GM21529 (cell line): ENCODE measurements around the gene SMIM14.
"Not testable (repeated sequence)": the region's sequence is repeated elsewhere in the genome, so short reads cannot be mapped to it uniquely, and the experiment has no call there.

Experiments
- ATAC-seq: cut with Tn5 transposase; IDR thresholded peaks from one replicate; pipeline ENCODE4 v1.9.1; 2021; ENCODE audit not compliant: unreplicated experiment

Gene SMIM14

GRCh38 chr4:39504538-39504937 is 134.1 kb downstream of the SMIM14 start:
- no peak for ATAC-seq

- ATAC-seq, result not testable (repeated sequence)
Observed at GRCh38 chr4:39502664-39503035, 136.0 kb downstream of the SMIM14 start.

GRCh38 chr4:39502019-39502663 is 136.5 kb downstream of the SMIM14 start:
- ATAC-seq, result no peak

DNA sequence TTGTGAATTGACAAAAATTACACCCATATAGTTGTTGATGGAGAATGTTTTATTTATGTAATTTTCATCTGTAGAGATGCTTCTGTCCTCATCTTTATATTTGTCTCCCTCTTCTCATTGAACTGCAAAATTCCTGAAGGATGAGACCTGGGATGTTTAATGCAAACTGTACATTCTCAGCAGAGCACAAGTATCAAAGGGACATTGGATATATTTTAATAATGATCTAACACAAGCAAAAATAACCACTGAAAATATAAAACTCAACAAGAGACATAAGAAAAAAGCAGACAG is 140.0 kb downstream of the SMIM14 start:
- ATAC-seq, result no peak

DNA sequence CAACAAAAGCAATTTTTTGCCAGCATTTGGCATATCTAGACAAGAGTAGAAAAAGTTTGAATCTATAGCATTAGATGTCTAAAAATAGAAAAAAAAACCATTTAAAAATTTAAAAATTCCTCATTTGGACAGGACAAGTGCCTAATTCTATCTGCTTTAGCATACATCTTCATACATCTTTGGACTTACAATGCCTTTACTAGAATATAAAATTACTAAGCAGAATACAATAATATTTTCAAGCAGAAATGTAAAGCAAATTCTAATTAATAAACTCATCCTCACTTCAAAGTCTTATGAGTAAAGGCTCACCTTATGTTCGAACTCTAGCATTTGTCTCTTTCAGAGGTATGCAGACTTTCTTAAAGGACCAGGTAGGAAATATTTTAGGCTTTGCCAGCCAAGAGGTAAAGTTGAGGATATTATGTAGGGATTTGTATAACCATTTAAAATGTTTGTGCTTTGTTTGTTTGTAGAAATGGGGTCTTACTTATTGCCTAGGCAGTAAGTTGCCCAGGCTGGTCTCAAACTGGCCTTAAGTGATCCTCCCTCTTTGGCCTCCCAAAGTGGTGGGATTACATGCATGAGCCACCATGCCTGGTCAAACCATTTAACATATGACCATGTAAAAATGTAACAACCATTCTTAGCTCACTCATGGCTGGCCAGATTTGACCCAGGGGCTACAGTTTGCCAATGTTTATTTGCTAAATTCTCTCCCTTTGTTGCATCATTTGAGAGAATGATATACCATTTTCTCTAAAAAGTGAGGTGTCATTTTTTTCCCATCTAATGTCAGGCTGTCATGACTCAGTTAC is 140.5 kb downstream of the SMIM14 start:
- no peak for ATAC-seq
